GM12878 (cell line): ENCODE data around the gene HPSE2. TPM values are rescaled to one million over a fixed set of nuclear protein-coding genes. Genes with fewer than 3 reads are reported as not detected.

Experiments
- ATAC-seq: fragments of 200-7000 bp; cut with Tn5 transposase; 3 replicates; pipeline ENCODE4 v1.9.1; 2020; ENCODE audit warnings: mild to moderate bottlenecking, moderate library complexity
- BruUV-seq: library from RNA; stranded (reverse); fragments of 400-500 nt; replicated peaks from 2 replicates; lab custom pipeline; 2021; lab: Mats Ljungman, UMichigan
- CTCF ChIA-PET: fragments of 300-600 bp; sonication (Branson Sonifier 250); formaldehyde crosslinking; extraction: SDS; loops from one replicate; lab custom pipeline; 2021; ENCODE audit warnings: inconsistent platforms; lab: Yijun Ruan, JAX
- POLR2A ChIA-PET: fragments of 350-600 bp; formaldehyde crosslinking; extraction: SDS; loops from one replicate; lab custom pipeline; 2021; ENCODE audit warnings: inconsistent platforms; lab: Charles Lee
- RAD21 ChIA-PET: fragments of 300-600 bp; sonication (Branson Sonifier 250); formaldehyde crosslinking; loops from one replicate; lab custom pipeline; 2023; ENCODE audit warnings: antibody characterized with exemption; ENCODE audit not compliant: unreplicated experiment; lab: Charles Lee
- SMC1A ChIA-PET: fragments of 300-600 bp; sonication (Branson Sonifier 250); formaldehyde crosslinking; loops from one replicate; lab custom pipeline; 2023; ENCODE audit not compliant: unreplicated experiment, uncharacterized antibody; lab: Charles Lee
- DNase-seq: peaks from one replicate; pipeline ENCODE4 v3.0.0-alpha.2; 2011; ENCODE audit warnings: low read depth, low spot score
- FAIRE-seq: peaks from 3 replicates; lab custom pipeline; 2011; peaks lifted over from hg19 to GRCh38; lab: Jason Lieb, UNC
- H2AFZ ChIP-seq: 2 replicates; pipeline ENCODE4 v1.6.0; 2011; ENCODE audit warnings: low read depth, low read length, control low read depth; ENCODE audit not compliant: control insufficient read depth
- H3K27ac ChIP-seq: 2 replicates; pipeline ENCODE4 v1.5.1; 2011; ENCODE audit warnings: control low read depth; ENCODE audit not compliant: control insufficient read depth, insufficient read depth
- H3K27me3 ChIP-seq, 2 experiments: replicated peaks in 1 of 2; 2 replicates each; pipeline versions ENCODE4 v1.6.0 to v1.6.1; 2011; ENCODE audit warnings: low read length in 1 of 2; ENCODE audit not compliant: control insufficient read depth in 2 of 2, insufficient read depth in 2 of 2
- H3K36me3 ChIP-seq, 2 experiments: 2 replicates each; pipeline ENCODE4 v1.5.1; 2011; ENCODE audit warnings: low read length in 1 of 2; ENCODE audit not compliant: control insufficient read depth in 2 of 2, insufficient read depth in 2 of 2
- H3K4me1 ChIP-seq: 2 replicates; pipeline ENCODE4 v1.6.1; 2011; ENCODE audit warnings: mild to moderate bottlenecking, low read length, moderate library complexity, mixed read lengths; ENCODE audit not compliant: control insufficient read depth, insufficient read depth
- H3K4me2 ChIP-seq: 2 replicates; pipeline ENCODE4 v1.6.0; 2011; ENCODE audit warnings: control low read depth; ENCODE audit not compliant: control insufficient read depth, insufficient read depth
- H3K4me3 ChIP-seq: fragments of 200-600 bp; sonication (generic); 2 replicates; pipeline ENCODE4 v1.5.1; 2016
- H3K79me2 ChIP-seq: 2 replicates; pipeline ENCODE4 v1.6.0; 2011; ENCODE audit warnings: low read length; ENCODE audit not compliant: control insufficient read depth, insufficient read depth
- H3K9ac ChIP-seq: 2 replicates; pipeline ENCODE4 v1.8.0; 2011; ENCODE audit warnings: low read length, control low read depth, mixed read lengths; ENCODE audit not compliant: control insufficient read depth, insufficient read depth
- H3K9me3 ChIP-seq: replicated peaks from 3 replicates; pipeline ENCODE4 v1.5.1; 2011; ENCODE audit warnings: mild to moderate bottlenecking, low read length; ENCODE audit not compliant: control insufficient read depth, insufficient read depth
- H4K20me1 ChIP-seq: 2 replicates; pipeline ENCODE4 v1.6.0; 2011; ENCODE audit not compliant: control insufficient read depth, insufficient read depth
- BCLAF1 ChIP-seq: fragments of 450-650 bp; IDR thresholded peaks from 2 replicates; pipeline ENCODE4 v1.6.1; 2017; ENCODE audit warnings: antibody characterized with exemption, mild to moderate bottlenecking, moderate library complexity
- CHD2 ChIP-seq: IDR thresholded peaks from 2 replicates; pipeline ENCODE4 v1.6.1; 2011; ENCODE audit warnings: low read depth, low read length, improper control_type of control experiment, borderline replicate concordance
- IRF5 ChIP-seq: fragments of 450-650 bp; IDR thresholded peaks from 2 replicates; pipeline ENCODE4 v1.6.1; 2017; ENCODE audit warnings: borderline replicate concordance
- NFIC ChIP-seq: IDR thresholded peaks from 2 replicates; pipeline ENCODE4 v1.6.1; 2012; ENCODE audit warnings: low read depth, mild to moderate bottlenecking, inconsistent platforms, low read length, moderate library complexity
- NFXL1 ChIP-seq: fragments of 450-650 bp; IDR thresholded peaks from 2 replicates; pipeline ENCODE4 v1.6.1; 2017; ENCODE audit warnings: antibody characterized with exemption, mild to moderate bottlenecking, borderline replicate concordance
- POLR2AphosphoS2 ChIP-seq: IDR thresholded peaks from 2 replicates; pipeline ENCODE4 v1.6.1; 2011; ENCODE audit warnings: low read depth, mild to moderate bottlenecking, low read length, improper control_type of control experiment, moderate library complexity
- SIX5 ChIP-seq: IDR thresholded peaks from 2 replicates; pipeline ENCODE4 v1.6.1; 2011; ENCODE audit warnings: mild to moderate bottlenecking, low read depth, low read length, moderate library complexity; ENCODE audit not compliant: severe bottlenecking
- in situ Hi-C: fragments of 300-500 bp; cut with MboI; formaldehyde crosslinking; loops from 9 replicates; pipeline ENCODE4 v1.14.3; 2018; ENCODE audit warnings: mixed read lengths
- intact Hi-C: fragments of 100-400 bp; cut with micrococcal nuclease; formaldehyde crosslinking; loops from one replicate; pipeline ENCODE4 v1.14.2; 2022; ENCODE audit not compliant: unreplicated experiment
- polyA plus RNA-seq, 11 experiments: library from polyadenylated mRNA; depleted of rRNA in 4 of 11; unstranded in 6 of 11; stranded (reverse) in 5 of 11; fragments of >200 nt; fragmentation: Nextera tagmentation in 4 of 11; fragmentation: Illumina TruSeq in 1 of 11; extraction: Ambion mirVana in 4 of 11; extraction: Trizol in 1 of 11; gene quantifications; 1 replicate in 1 of 11; 2 replicates in 10 of 11; pipeline versions ENCODE4 v1.2.1 to v1.2.3, GENCODE V29; 2011 to 2016; ENCODE audit warnings: inconsistent platforms in 2 of 11, missing spikeins in 2 of 11, low read depth in 1 of 11
- total RNA-seq, 4 experiments: library from RNA; depleted of rRNA in 3 of 4; stranded (reverse); fragments of >200 nt in 3 of 4; fragmentation: Illumina TruSeq in 1 of 4; extraction: Trizol in 1 of 4; gene quantifications; 2 replicates each; pipeline versions ENCODE4 v1.2.1 to v1.2.3, GENCODE V29; 2013 to 2021
- TF ChIP-seq, protein P1 (sequence below): fragments of 450-650 bp; IDR thresholded peaks from 2 replicates; pipeline ENCODE4 v1.6.1; 2016; ENCODE audit warnings: mild to moderate bottlenecking
- TF ChIP-seq, protein P2 (sequence below): fragments of 450-650 bp; formaldehyde crosslinking; IDR thresholded peaks from 2 replicates; pipeline ENCODE4 v1.4.0; 2022; ENCODE audit warnings: mild to moderate bottlenecking, moderate library complexity
- TF ChIP-seq, protein P3 (sequence below): IDR thresholded peaks from 2 replicates; pipeline ENCODE4 v1.6.1; 2012; ENCODE audit warnings: improper control_type of control experiment, low read depth, low read length; ENCODE audit not compliant: insufficient replicate concordance

The HPSE2 gene
- total and polyA plus RNA-seq, 10 of the 15 experiments (the other 5 are each of a cell fraction or from before 2014, with no cell fraction given) = 0.06 TPM; not detected in 9

GRCh38 chr10:99010286-99010685, 225.4 kb downstream of the HPSE2 start:
- no peaks in the 10 kb centered on the region for H3K27me3 ChIP-seq
- CTCF ChIA-PET = no interaction called here
- no peaks in the 10 kb centered on the region for H3K79me2 ChIP-seq
- intact Hi-C loops = no loop called here
- no peak overlapping the region for H3K27ac ChIP-seq
- no peak overlapping the region for H3K4me3 ChIP-seq
- SMC1A ChIA-PET = no interaction called here
- H3K9me3 ChIP-seq = peaks cover 6% of the 10 kb centered on the region; the same call in 2 of the 3 replicates
- no TSS peak for BruUV-seq
- H3K36me3 ChIP-seq = no peaks in the 10 kb centered on the region
- H3K4me2 ChIP-seq = no peak overlapping the region
- H2AFZ ChIP-seq = no peak overlapping the region
- H3K4me1 ChIP-seq = no peaks in the 10 kb centered on the region
- H4K20me1 ChIP-seq = no peaks in the 10 kb centered on the region
- POLR2A ChIA-PET = no interaction called here
- no peak for DNase-seq
- no peak overlapping the region for H3K9ac ChIP-seq
- no peak for FAIRE-seq
- ATAC-seq = no peak
- RAD21 ChIA-PET = no interaction called here
- in situ Hi-C loops = no loop called here
- TF ChIP-seq BCLAF1 (no peak), CHD2 (no peak), POLR2AphosphoS2 (no peak), NFXL1 (no peak), IRF5 (no peak), NFIC (no peak), SIX5 (no peak)
- TF ChIP-seq, protein P1, sequence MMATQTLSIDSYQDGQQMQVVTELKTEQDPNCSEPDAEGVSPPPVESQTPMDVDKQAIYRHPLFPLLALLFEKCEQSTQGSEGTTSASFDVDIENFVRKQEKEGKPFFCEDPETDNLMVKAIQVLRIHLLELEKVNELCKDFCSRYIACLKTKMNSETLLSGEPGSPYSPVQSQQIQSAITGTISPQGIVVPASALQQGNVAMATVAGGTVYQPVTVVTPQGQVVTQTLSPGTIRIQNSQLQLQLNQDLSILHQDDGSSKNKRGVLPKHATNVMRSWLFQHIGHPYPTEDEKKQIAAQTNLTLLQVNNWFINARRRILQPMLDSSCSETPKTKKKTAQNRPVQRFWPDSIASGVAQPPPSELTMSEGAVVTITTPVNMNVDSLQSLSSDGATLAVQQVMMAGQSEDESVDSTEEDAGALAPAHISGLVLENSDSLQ = no peak
- TF ChIP-seq, protein P2, sequence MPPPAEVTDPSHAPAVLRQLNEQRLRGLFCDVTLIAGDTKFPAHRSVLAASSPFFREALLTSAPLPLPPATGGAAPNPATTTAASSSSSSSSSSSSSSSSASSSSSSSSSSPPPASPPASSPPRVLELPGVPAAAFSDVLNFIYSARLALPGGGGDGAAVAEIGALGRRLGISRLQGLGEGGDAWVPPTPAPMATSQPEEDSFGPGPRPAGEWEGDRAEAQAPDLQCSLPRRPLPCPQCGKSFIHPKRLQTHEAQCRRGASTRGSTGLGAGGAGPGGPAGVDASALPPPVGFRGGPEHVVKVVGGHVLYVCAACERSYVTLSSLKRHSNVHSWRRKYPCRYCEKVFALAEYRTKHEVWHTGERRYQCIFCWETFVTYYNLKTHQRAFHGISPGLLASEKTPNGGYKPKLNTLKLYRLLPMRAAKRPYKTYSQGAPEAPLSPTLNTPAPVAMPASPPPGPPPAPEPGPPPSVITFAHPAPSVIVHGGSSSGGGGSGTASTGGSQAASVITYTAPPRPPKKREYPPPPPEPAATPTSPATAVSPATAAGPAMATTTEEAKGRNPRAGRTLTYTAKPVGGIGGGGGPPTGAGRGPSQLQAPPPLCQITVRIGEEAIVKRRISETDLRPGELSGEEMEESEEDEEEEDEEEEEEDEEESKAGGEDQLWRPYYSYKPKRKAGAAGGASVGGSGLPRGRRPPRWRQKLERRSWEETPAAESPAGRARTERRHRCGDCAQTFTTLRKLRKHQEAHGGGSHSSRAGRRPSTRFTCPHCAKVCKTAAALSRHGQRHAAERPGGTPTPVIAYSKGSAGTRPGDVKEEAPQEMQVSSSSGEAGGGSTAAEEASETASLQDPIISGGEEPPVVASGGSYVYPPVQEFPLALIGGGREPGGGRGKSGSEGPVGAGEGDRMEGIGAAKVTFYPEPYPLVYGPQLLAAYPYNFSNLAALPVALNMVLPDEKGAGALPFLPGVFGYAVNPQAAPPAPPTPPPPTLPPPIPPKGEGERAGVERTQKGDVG (CRISPR knock-in tag) = no peak
- TF ChIP-seq, protein P3, sequence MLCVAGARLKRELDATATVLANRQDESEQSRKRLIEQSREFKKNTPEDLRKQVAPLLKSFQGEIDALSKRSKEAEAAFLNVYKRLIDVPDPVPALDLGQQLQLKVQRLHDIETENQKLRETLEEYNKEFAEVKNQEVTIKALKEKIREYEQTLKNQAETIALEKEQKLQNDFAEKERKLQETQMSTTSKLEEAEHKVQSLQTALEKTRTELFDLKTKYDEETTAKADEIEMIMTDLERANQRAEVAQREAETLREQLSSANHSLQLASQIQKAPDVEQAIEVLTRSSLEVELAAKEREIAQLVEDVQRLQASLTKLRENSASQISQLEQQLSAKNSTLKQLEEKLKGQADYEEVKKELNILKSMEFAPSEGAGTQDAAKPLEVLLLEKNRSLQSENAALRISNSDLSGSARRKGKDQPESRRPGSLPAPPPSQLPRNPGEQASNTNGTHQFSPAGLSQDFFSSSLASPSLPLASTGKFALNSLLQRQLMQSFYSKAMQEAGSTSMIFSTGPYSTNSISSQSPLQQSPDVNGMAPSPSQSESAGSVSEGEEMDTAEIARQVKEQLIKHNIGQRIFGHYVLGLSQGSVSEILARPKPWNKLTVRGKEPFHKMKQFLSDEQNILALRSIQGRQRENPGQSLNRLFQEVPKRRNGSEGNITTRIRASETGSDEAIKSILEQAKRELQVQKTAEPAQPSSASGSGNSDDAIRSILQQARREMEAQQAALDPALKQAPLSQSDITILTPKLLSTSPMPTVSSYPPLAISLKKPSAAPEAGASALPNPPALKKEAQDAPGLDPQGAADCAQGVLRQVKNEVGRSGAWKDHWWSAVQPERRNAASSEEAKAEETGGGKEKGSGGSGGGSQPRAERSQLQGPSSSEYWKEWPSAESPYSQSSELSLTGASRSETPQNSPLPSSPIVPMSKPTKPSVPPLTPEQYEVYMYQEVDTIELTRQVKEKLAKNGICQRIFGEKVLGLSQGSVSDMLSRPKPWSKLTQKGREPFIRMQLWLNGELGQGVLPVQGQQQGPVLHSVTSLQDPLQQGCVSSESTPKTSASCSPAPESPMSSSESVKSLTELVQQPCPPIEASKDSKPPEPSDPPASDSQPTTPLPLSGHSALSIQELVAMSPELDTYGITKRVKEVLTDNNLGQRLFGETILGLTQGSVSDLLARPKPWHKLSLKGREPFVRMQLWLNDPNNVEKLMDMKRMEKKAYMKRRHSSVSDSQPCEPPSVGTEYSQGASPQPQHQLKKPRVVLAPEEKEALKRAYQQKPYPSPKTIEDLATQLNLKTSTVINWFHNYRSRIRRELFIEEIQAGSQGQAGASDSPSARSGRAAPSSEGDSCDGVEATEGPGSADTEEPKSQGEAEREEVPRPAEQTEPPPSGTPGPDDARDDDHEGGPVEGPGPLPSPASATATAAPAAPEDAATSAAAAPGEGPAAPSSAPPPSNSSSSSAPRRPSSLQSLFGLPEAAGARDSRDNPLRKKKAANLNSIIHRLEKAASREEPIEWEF = no peak
